ENCODE results near the gene NCKAP1.

DNA sequence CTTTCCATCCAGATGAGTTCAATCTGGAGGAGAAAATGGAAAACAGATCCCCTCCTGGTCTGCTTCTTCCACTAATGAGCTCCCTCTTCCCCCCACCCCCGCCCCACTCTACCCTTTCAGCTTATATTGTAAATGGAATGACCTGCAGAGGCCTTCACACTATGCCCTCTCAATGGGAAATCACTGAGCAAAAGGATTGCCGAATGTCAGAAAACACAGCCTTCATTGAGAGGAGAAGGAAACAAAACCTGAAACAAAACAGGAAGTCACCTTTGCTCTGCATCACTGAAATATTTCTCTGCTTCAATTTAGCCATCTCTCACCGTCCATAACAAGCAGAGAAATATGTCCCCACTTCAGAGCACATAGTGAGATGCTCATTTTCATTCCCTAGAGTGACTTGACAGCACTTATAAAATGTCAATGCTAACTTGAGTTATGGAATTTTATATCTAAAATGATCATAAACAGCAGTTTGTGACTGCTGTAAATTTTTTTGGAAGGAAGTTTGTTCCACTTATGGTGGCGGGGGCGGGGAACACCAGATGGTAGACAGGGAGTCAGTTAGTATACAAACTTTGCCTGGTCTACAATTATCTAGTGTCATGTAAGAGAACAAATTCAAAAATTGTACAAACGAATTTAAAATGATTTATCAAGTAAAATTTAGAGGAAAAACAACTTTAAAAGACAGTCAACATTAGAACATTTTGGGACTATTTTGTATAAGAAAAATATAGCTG is 170.0 kb downstream of the NCKAP1 start:
- TF ChIP-seq, protein P1, sequence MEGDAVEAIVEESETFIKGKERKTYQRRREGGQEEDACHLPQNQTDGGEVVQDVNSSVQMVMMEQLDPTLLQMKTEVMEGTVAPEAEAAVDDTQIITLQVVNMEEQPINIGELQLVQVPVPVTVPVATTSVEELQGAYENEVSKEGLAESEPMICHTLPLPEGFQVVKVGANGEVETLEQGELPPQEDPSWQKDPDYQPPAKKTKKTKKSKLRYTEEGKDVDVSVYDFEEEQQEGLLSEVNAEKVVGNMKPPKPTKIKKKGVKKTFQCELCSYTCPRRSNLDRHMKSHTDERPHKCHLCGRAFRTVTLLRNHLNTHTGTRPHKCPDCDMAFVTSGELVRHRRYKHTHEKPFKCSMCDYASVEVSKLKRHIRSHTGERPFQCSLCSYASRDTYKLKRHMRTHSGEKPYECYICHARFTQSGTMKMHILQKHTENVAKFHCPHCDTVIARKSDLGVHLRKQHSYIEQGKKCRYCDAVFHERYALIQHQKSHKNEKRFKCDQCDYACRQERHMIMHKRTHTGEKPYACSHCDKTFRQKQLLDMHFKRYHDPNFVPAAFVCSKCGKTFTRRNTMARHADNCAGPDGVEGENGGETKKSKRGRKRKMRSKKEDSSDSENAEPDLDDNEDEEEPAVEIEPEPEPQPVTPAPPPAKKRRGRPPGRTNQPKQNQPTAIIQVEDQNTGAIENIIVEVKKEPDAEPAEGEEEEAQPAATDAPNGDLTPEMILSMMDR (IDR thresholded peaks at IDR 0.05; ENCODE audit: low read depth, low read length): no peak
- no peak for TF ChIP-seq POLR2A (IDR thresholded peaks at IDR 0.05; ENCODE audit: extremely low read depth, insufficient read length)
- TF ChIP-seq, protein P2, sequence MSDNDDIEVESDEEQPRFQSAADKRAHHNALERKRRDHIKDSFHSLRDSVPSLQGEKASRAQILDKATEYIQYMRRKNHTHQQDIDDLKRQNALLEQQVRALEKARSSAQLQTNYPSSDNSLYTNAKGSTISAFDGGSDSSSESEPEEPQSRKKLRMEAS (IDR thresholded peaks at IDR 0.05; ENCODE audit: low read depth, low read length): no peak
